Right ventricle myocardium superior (tissue), 1 donor: ENCODE measurements around the gene ALG2. TPM values are rescaled to one million over a fixed set of nuclear protein-coding genes. Genes with fewer than 3 reads are reported as not detected.
"Not testable (repeated sequence)": the region's sequence is repeated elsewhere in the genome, so short reads cannot be mapped to it uniquely, and the experiment has no call there.

Experiments
- ATAC-seq: fragments of 200-7000 bp; cut with Tn5 transposase; one replicate; pipeline ENCODE4 v1.9.1; 2020; ENCODE audit warnings: mild to moderate bottlenecking; ENCODE audit not compliant: poor library complexity
- DNase-seq: peaks from one replicate; pipeline ENCODE4 v3.0.0-alpha.2; 2020
- intact Hi-C: fragments of 100-400 bp; cut with DNase I; formaldehyde crosslinking; loops from one replicate; pipeline ENCODE4 v1.11.2; 2022
- total RNA-seq: library from RNA; stranded (reverse); fragmentation: NEBNext Ultra II Directional; extraction: Animal tissue kit (Norgen Biotek cat#: 25700); gene quantifications from one replicate; pipeline ENCODE4 v1.2.1, GENCODE V29; 2021
- donor health status: DM: no; HTN: yes; CAD: no; lungs with severe emphysema.

The ALG2 gene
- total RNA-seq, 1 donor from 2014 or later, result 14.4 TPM

- ATAC-seq, result no peak
- intact Hi-C loops, result no loop called here
- DNase-seq, result no peak
Observed at GRCh38 chr9:99197987-99198386, 23.8 kb downstream of the ALG2 start.

GRCh38 chr9:99197124-99197630 is 24.6 kb downstream of the ALG2 start:
- intact Hi-C loops, result no loop called here
- ATAC-seq, result no peak

GRCh38 chr9:99196484-99196883 is 25.3 kb downstream of the ALG2 start:
- DNase-seq, intact Hi-C loops, ATAC-seq: not testable (repeated sequence)

More at GRCh38 chr9:99197124-99197630, 24.6 kb downstream of the ALG2 start:
- no peak for DNase-seq

GRCh38 chr9:99193466-99193821 is 28.3 kb downstream of the ALG2 start:
- DNase-seq (no peak), ATAC-seq (no peak)
- intact Hi-C loops, result no loop called here

GRCh38 chr9:99192786-99193465 is 28.8 kb downstream of the ALG2 start:
- DNase-seq (no peak), ATAC-seq (no peak)
- intact Hi-C loops, result no loop called here

GRCh38 chr9:99190597-99191283 is 31.0 kb downstream of the ALG2 start:
- ATAC-seq (no peak), DNase-seq (no peak)
- intact Hi-C loops, result no loop called here

GRCh38 chr9:99189887-99190596 is 31.7 kb downstream of the ALG2 start:
- intact Hi-C loops, result loop anchor here (10.0 kb wide), 1 partner anchor 1135 kb away; no protein-coding TSS in a partner anchor
- DNase-seq, result no peak
- ATAC-seq, result no peak

- DNase-seq (no peak), ATAC-seq (no peak)
- intact Hi-C loops, result loop anchor here (10.0 kb wide), 1 partner anchor 1136 kb away; no protein-coding TSS in a partner anchor
Observed at GRCh38 chr9:99189186-99189585, 32.6 kb downstream of the ALG2 start.

- no peak for DNase-seq
- intact Hi-C loops, result loop anchor here (10.0 kb wide), 1 partner anchor 1137 kb away; no protein-coding TSS in a partner anchor
- no peak for ATAC-seq
Observed at GRCh38 chr9:99187311-99187710, 34.4 kb downstream of the ALG2 start.

- intact Hi-C loops, result loop anchor here (10.0 kb wide), 1 partner anchor 1139 kb away; no protein-coding TSS in a partner anchor
- no peak for DNase-seq
- no peak for ATAC-seq
Observed at GRCh38 chr9:99185934-99186333, 35.8 kb downstream of the ALG2 start.

GRCh38 chr9:99185348-99185632 is 36.5 kb downstream of the ALG2 start:
- ATAC-seq (no peak), DNase-seq (no peak)
- intact Hi-C loops, result loop anchor here (10.0 kb wide), 1 partner anchor 1140 kb away; no protein-coding TSS in a partner anchor

GRCh38 chr9:99184475-99185347 is 37.0 kb downstream of the ALG2 start:
- DNase-seq (peak; percentile 91), ATAC-seq (peak; percentile 97)
- intact Hi-C loops, result loop anchor here (10.0 kb wide), 1 partner anchor 1140 kb away; no protein-coding TSS in a partner anchor

GRCh38 chr9:99184110-99184474 is 37.6 kb downstream of the ALG2 start:
- ATAC-seq (peak; percentile 26), DNase-seq (peak; percentile 60)
- intact Hi-C loops, result loop anchor here (10.0 kb wide), 1 partner anchor 1141 kb away; no protein-coding TSS in a partner anchor

GRCh38 chr9:99183616-99184015 is 38.1 kb downstream of the ALG2 start:
- ATAC-seq (no peak), DNase-seq (no peak)
- intact Hi-C loops, result loop anchor here (10.0 kb wide), 1 partner anchor 1141 kb away; no protein-coding TSS in a partner anchor

- intact Hi-C loops, result loop anchor here (10.0 kb wide), 1 partner anchor 1142 kb away; no protein-coding TSS in a partner anchor
- ATAC-seq, result no peak
- DNase-seq, result no peak
Observed at GRCh38 chr9:99182356-99182755, 39.4 kb downstream of the ALG2 start.

GRCh38 chr9:99181621-99182020 is 40.1 kb downstream of the ALG2 start:
- DNase-seq (no peak), ATAC-seq (no peak)
- intact Hi-C loops, result loop anchor here (10.0 kb wide), 1 partner anchor 1143 kb away; no protein-coding TSS in a partner anchor

- intact Hi-C loops, result loop anchor here (10.0 kb wide), 1 partner anchor 1144 kb away; no protein-coding TSS in a partner anchor
- DNase-seq, result no peak
- ATAC-seq, result no peak
Observed at GRCh38 chr9:99181206-99181605, 40.5 kb downstream of the ALG2 start.

GRCh38 chr9:99180662-99181061 is 41.1 kb downstream of the ALG2 start:
- ATAC-seq (no peak), DNase-seq (no peak)
- intact Hi-C loops, result loop anchor here (10.0 kb wide), 1 partner anchor 1144 kb away; no protein-coding TSS in a partner anchor
